ENCODE data around the gene PROKR1.

GRCh38 chr2:68698567-68699377 lies 55.4 kb downstream of the PROKR1 start:
- TF ChIP-seq EGR1 (IDR thresholded peaks at IDR 0.05) (no peak), CEBPB (IDR thresholded peaks at IDR 0.05) (no peak), MAX (IDR thresholded peaks at IDR 0.05) (no peak), EP300 (IDR thresholded peaks at IDR 0.05; ENCODE audit: borderline replicate concordance) (no peak)

Data from Ishikawa (cell line).